H1 (cell line): ENCODE data around the gene COL4A2. TPM values are rescaled to one million over a fixed set of nuclear protein-coding genes. Genes with fewer than 3 reads are reported as not detected.

ENCODE experiments used
- CTCF ChIA-PET: fragments of 300-600 bp; sonication (Branson Sonifier 250); formaldehyde crosslinking; loops from one replicate; lab custom pipeline; 2021; ENCODE audit not compliant: partially characterized antibody; lab: Charles Lee
- POLR2A ChIA-PET: fragments of 300-600 bp; sonication (Branson Sonifier 250); formaldehyde crosslinking; loops from one replicate; lab custom pipeline; 2021; ENCODE audit warnings: inconsistent platforms; ENCODE audit not compliant: partially characterized antibody; lab: Charles Lee
- DNase-seq, 2 experiments: peaks; one replicate each; pipeline versions ENCODE4 v3.0.0 to v3.0.0-alpha.2; 2010 to 2022; ENCODE audit warnings: low spot score in 2 of 2, low read depth in 1 of 2, mixed read lengths in 1 of 2
- FAIRE-seq: peaks from 2 replicates; lab custom pipeline; 2011; peaks lifted over from hg19 to GRCh38; lab: Jason Lieb, UNC
- H2AFZ ChIP-seq: 2 replicates; pipeline ENCODE4 v1.8.1; 2012; ENCODE audit warnings: low read length, inconsistent platforms
- H2AK5ac ChIP-seq: 2 replicates; pipeline ENCODE4 v1.6.1; 2013; ENCODE audit warnings: low read depth, low read length
- H2BK120ac ChIP-seq: replicated peaks from 2 replicates; pipeline ENCODE3; 2013; ENCODE audit warnings: low read depth, low read length, inconsistent platforms
- H2BK12ac ChIP-seq: 2 replicates; pipeline ENCODE4 v1.6.1; 2013; ENCODE audit warnings: low read depth, low read length
- H2BK15ac ChIP-seq: 2 replicates; pipeline ENCODE4 v1.6.1; 2013; ENCODE audit warnings: low read length
- H2BK20ac ChIP-seq: 2 replicates; pipeline ENCODE4 v1.6.1; 2013; ENCODE audit warnings: low read length
- H2BK5ac ChIP-seq: 2 replicates; pipeline ENCODE4 v1.6.1; 2013; ENCODE audit warnings: low read depth, low read length
- H3K14ac ChIP-seq: 2 replicates; pipeline ENCODE4 v1.6.1; 2013; ENCODE audit warnings: inconsistent platforms; ENCODE audit not compliant: insufficient read length
- H3K18ac ChIP-seq: 2 replicates; pipeline ENCODE4 v1.6.1; 2013; ENCODE audit warnings: low read length; ENCODE audit errors: extremely low read depth
- H3K23ac ChIP-seq: 2 replicates; pipeline ENCODE4 v1.6.1; 2013; ENCODE audit warnings: inconsistent platforms; ENCODE audit not compliant: insufficient read length
- H3K23me2 ChIP-seq: 2 replicates; pipeline ENCODE4 v1.6.1; 2013; ENCODE audit warnings: low read depth, low read length
- H3K27ac ChIP-seq: 2 replicates; pipeline ENCODE4 v1.6.1; 2011; ENCODE audit warnings: low read depth, low read length, inconsistent platforms
- H3K27me3 ChIP-seq, 4 experiments: replicated peaks in 1 of 4; 1 replicate in 1 of 4; 2 replicates in 3 of 4; pipeline versions ENCODE4 v1.6.1 to v1.8.1; 2011 to 2013; ENCODE audit warnings: low read length in 3 of 4, mild to moderate bottlenecking in 3 of 4, inconsistent platforms in 2 of 4, mixed read lengths in 2 of 4, moderate library complexity in 1 of 4; ENCODE audit not compliant: control insufficient read depth in 3 of 4, insufficient read depth in 3 of 4; ENCODE audit errors: extremely low read depth in 1 of 4
- H3K36me3 ChIP-seq, 4 experiments: 2 replicates each; pipeline versions ENCODE4 v1.6.1 to v1.8.1; 2011 to 2013; ENCODE audit warnings: mild to moderate bottlenecking in 4 of 4, low read length in 3 of 4, moderate library complexity in 2 of 4, control low read depth in 1 of 4, inconsistent platforms in 1 of 4; ENCODE audit not compliant: insufficient read depth in 4 of 4, control insufficient read depth in 2 of 4
- H3K4ac ChIP-seq: replicated peaks from 2 replicates; pipeline ENCODE3; 2013; ENCODE audit warnings: low read length, low read depth, mixed read lengths, inconsistent platforms; ENCODE audit not compliant: insufficient read length
- H3K4me1 ChIP-seq, 4 experiments: replicated peaks in 1 of 4; 1 replicate in 1 of 4; 2 replicates in 3 of 4; pipeline versions ENCODE4 v1.6.1 to v1.8.1; 2011 to 2013; ENCODE audit warnings: low read length in 3 of 4, inconsistent platforms in 2 of 4, mixed read lengths in 1 of 4; ENCODE audit not compliant: insufficient read depth in 4 of 4, control insufficient read depth in 3 of 4
- H3K4me2 ChIP-seq, 2 experiments: 2 replicates each; pipeline versions ENCODE4 v1.6.1 to v1.8.1; 2011 to 2013; ENCODE audit warnings: low read depth in 2 of 2, low read length in 2 of 2, control low read depth in 1 of 2, inconsistent platforms in 1 of 2, mild to moderate bottlenecking in 1 of 2; ENCODE audit not compliant: insufficient read depth in 1 of 2
- H3K4me3 ChIP-seq, 4 experiments: fragments of 200-600, 300-600 bp in 1 of 4; sonication (generic), shearing (Covaris generic), sonication (Bioruptor Twin) in 1 of 4; 2 replicates each; pipeline versions ENCODE4 v1.5.1 to v1.8.1; 2011 to 2016; ENCODE audit warnings: low read length in 4 of 4, low read depth in 3 of 4, control low read depth in 2 of 4, inconsistent platforms in 2 of 4, mild to moderate bottlenecking in 2 of 4, mixed read lengths in 1 of 4, moderate library complexity in 1 of 4; ENCODE audit not compliant: insufficient read depth in 2 of 4; ENCODE audit errors: extremely low read depth in 1 of 4
- H3K56ac ChIP-seq: replicated peaks from 2 replicates; pipeline ENCODE3; 2013; ENCODE audit warnings: low read depth, mild to moderate bottlenecking, mixed read lengths, low read length, inconsistent platforms; ENCODE audit not compliant: insufficient read length
- H3K79me1 ChIP-seq: 2 replicates; pipeline ENCODE4 v1.6.1; 2013; ENCODE audit warnings: low read depth, low read length, control low read depth
- H3K79me2 ChIP-seq, 2 experiments: 2 replicates each; pipeline versions ENCODE4 v1.6.1 to v1.8.1; 2012 to 2013; ENCODE audit warnings: low read length in 2 of 2, mild to moderate bottlenecking in 2 of 2, inconsistent platforms in 1 of 2; ENCODE audit not compliant: insufficient read depth in 2 of 2, control insufficient read depth in 1 of 2
- H3K9ac ChIP-seq, 4 experiments: replicated peaks in 1 of 4; 1 replicate in 1 of 4; 2 replicates in 3 of 4; pipeline versions ENCODE4 v1.6.1 to v1.8.1; 2011 to 2013; ENCODE audit warnings: low read depth in 3 of 4, low read length in 3 of 4, control low read depth in 2 of 4, mild to moderate bottlenecking in 2 of 4, moderate library complexity in 2 of 4, inconsistent platforms in 1 of 4; ENCODE audit errors: extremely low read depth in 1 of 4
- H3K9me3 ChIP-seq, 2 experiments: 2 replicates each; pipeline versions ENCODE4 v1.6.1 to v1.8.1; 2012 to 2013; ENCODE audit warnings: mild to moderate bottlenecking in 2 of 2, moderate library complexity in 2 of 2, control low read depth in 1 of 2, inconsistent platforms in 1 of 2, low read depth in 1 of 2, low read length in 1 of 2, mixed read lengths in 1 of 2; ENCODE audit not compliant: insufficient read depth in 2 of 2
- H4K20me1 ChIP-seq, 2 experiments: replicated peaks in 1 of 2; 2 replicates each; pipeline versions ENCODE3 to v1.8.1; 2011 to 2013; ENCODE audit warnings: inconsistent platforms in 2 of 2, low read length in 2 of 2, mild to moderate bottlenecking in 1 of 2; ENCODE audit not compliant: insufficient read depth in 2 of 2, control insufficient read depth in 1 of 2
- H4K5ac ChIP-seq: 2 replicates; pipeline ENCODE4 v1.6.1; 2013; ENCODE audit warnings: low read length, low read depth, mixed read lengths, inconsistent platforms; ENCODE audit not compliant: insufficient read length
- H4K8ac ChIP-seq: 2 replicates; pipeline ENCODE4 v1.8.0; 2013; ENCODE audit warnings: mild to moderate bottlenecking, moderate library complexity, low read length, inconsistent platforms; ENCODE audit not compliant: insufficient read depth; ENCODE audit errors: extremely low read depth
- H4K91ac ChIP-seq: replicated peaks from 2 replicates; pipeline ENCODE3; 2013; ENCODE audit warnings: low read length, mixed read lengths, inconsistent platforms; ENCODE audit not compliant: insufficient read length
- CHD2 ChIP-seq: IDR thresholded peaks from 2 replicates; pipeline ENCODE4 v1.6.1; 2012; ENCODE audit warnings: low read length, improper control_type of control experiment
- CTBP2 ChIP-seq: IDR thresholded peaks from 2 replicates; pipeline ENCODE4 v1.7.0; 2011; ENCODE audit warnings: borderline replicate concordance, mild to moderate bottlenecking, moderate library complexity, mixed read lengths, low read length; ENCODE audit not compliant: insufficient read depth, insufficient read length
- E2F6 ChIP-seq: IDR thresholded peaks from 2 replicates; pipeline ENCODE4 v1.6.1; 2012; ENCODE audit warnings: inconsistent platforms
- GABPA ChIP-seq: IDR thresholded peaks from 2 replicates; pipeline ENCODE4 v1.6.1; 2011; ENCODE audit warnings: mild to moderate bottlenecking, low read length, moderate library complexity, borderline replicate concordance; ENCODE audit not compliant: insufficient read depth
- RBBP5 ChIP-seq: IDR thresholded peaks from 2 replicates; pipeline ENCODE4 v1.7.1; 2012; ENCODE audit warnings: low read depth, mild to moderate bottlenecking, inconsistent platforms, low read length, moderate library complexity, borderline replicate concordance
- RFX5 ChIP-seq: IDR thresholded peaks from 2 replicates; pipeline ENCODE4 v1.6.1; 2011; ENCODE audit warnings: low read depth, low read length, improper control_type of control experiment, borderline replicate concordance
- SIN3A ChIP-seq, 2 experiments: IDR thresholded peaks in 1 of 2; conservative IDR thresholded peaks in 1 of 2; 2 replicates each; pipeline ENCODE4 v1.6.1; 2011 to 2012; ENCODE audit warnings: low read length in 2 of 2, improper control_type of control experiment in 1 of 2, low read depth in 1 of 2, mild to moderate bottlenecking in 1 of 2
- SRF ChIP-seq: IDR thresholded peaks from 2 replicates; pipeline ENCODE4 v1.6.1; 2011; ENCODE audit warnings: mild to moderate bottlenecking, low read depth, low read length, moderate library complexity
- TAF1 ChIP-seq: IDR thresholded peaks from 2 replicates; pipeline ENCODE4 v1.6.1; 2011; ENCODE audit warnings: mild to moderate bottlenecking, low read depth, low read length
- TBP ChIP-seq: IDR thresholded peaks from 2 replicates; pipeline ENCODE4 v1.6.1; 2011; ENCODE audit warnings: low read depth, low read length, improper control_type of control experiment
- WGBS, 2 experiments: shearing (Covaris generic) in 1 of 2; methylation state at CpG; one replicate each; pipeline versions ENCODE4 v1.1.6 to v1.1.7; 2013 to 2015; ENCODE audit warnings: low lambda C conversion rate in 2 of 2, mixed read lengths in 2 of 2, inconsistent platforms in 1 of 2, low coverage in 1 of 2, missing lambda C conversion rate in 1 of 2; ENCODE audit not compliant: insufficient replicate concordance in 2 of 2, insufficient coverage in 1 of 2, insufficient read length in 1 of 2; ENCODE audit errors: extremely low coverage in 1 of 2, missing lambda C conversion rate in 1 of 2; 5-methylcytosine and 5-hydroxymethylcytosine counted together
- polyA plus RNA-seq, 7 experiments: library from polyadenylated mRNA; depleted of rRNA in 3 of 7; stranded (reverse) in 5 of 7; unstranded in 2 of 7; fragments of >200 nt in 5 of 7; fragments of 200-250 nt in 2 of 7; gene quantifications; 1 replicate in 5 of 7; 2 replicates in 1 of 7; 4 replicates in 1 of 7; pipeline versions ENCODE4 v1.2.1 to v1.2.3, GENCODE V29; 2011 to 2013; ENCODE audit warnings: missing spikeins in 2 of 7, mixed read lengths in 2 of 7
- total RNA-seq: library from RNA; stranded (reverse); fragmentation: NEBNext Ultra II Directional; extraction: Animal tissue kit (Norgen Biotek cat#: 25700); gene quantifications from 2 replicates; pipeline ENCODE4 v1.2.1, GENCODE V29; 2021

The COL4A2 gene
- total and polyA plus RNA-seq, 2 of the 8 experiments (the other 6 are each of a cell fraction or from before 2014, with no cell fraction given) = 80.4 to 87.3 TPM

- DNase-seq (no peak), FAIRE-seq (no peak)
- ChIA-PET POLR2A (no interaction called here), CTCF (interaction anchor here (0.9 kb wide), 1 partner anchor 63 kb away, joined by 3 read pairs; no protein-coding TSS in a partner anchor)
- H3K4ac ChIP-seq = no peak overlapping the region
- no peak overlapping the region for H3K18ac ChIP-seq
- no peak overlapping the region for H2BK120ac ChIP-seq
- H3K79me2 ChIP-seq = no peaks in the 10 kb centered on the region
- H3K36me3 ChIP-seq = no peaks in the 10 kb centered on the region
- no peak overlapping the region for H2BK15ac ChIP-seq
- no peak overlapping the region for H2AK5ac ChIP-seq
- H3K56ac ChIP-seq = no peak overlapping the region
- H2BK12ac ChIP-seq = no peak overlapping the region
- peaks cover 0 to 10% (median 3%) of the 10 kb centered on the region in 4 experiments; a peak in 4 of 7 replicates for H3K4me1 ChIP-seq
- no peak overlapping the region for H2AFZ ChIP-seq
- H4K91ac ChIP-seq = no peak overlapping the region
- no peak overlapping the region for H4K5ac ChIP-seq
- H2BK20ac ChIP-seq = no peak overlapping the region
- no peaks in the 10 kb centered on the region for H3K23me2 ChIP-seq
- H3K4me2 ChIP-seq = no peak overlapping the region
- no peak overlapping the region for H2BK5ac ChIP-seq
- 0 out of 2 replicates have a peak overlapping the region, but pooled peaks have one; percentile 1 for H4K8ac ChIP-seq
- no peaks in the 10 kb centered on the region for H3K27me3 ChIP-seq
- no peak overlapping the region for H3K9ac ChIP-seq
- 80% methylated on average over 7 of the region's 7 CpGs; no CpG with 5 or more reads in 1 of the 2 experiments for WGBS, 2 experiments
- no peaks in the 10 kb centered on the region for H4K20me1 ChIP-seq
- no peak overlapping the region for H3K14ac ChIP-seq
- no peak overlapping the region for H3K27ac ChIP-seq
- peaks cover 4% of the 10 kb centered on the region; the same call in 1 of the 2 replicates for H3K79me1 ChIP-seq
- no peaks in the 10 kb centered on the region for H3K9me3 ChIP-seq
- no peak overlapping the region for H3K23ac ChIP-seq
- H3K4me3 ChIP-seq = no peak overlapping the region
- no peak for TF ChIP-seq CHD2
- no peak for TF ChIP-seq TAF1
- no peak for TF ChIP-seq TBP
- no peak for TF ChIP-seq RBBP5
- TF ChIP-seq E2F6 = no peak
- no peak for TF ChIP-seq GABPA
- no peak for TF ChIP-seq RFX5
- no peak for TF ChIP-seq SRF
- TF ChIP-seq CTBP2 = no peak
- no peak for TF ChIP-seq SIN3A (conservative IDR thresholded peaks at IDR 0.05 in 1 of 2, IDR thresholded peaks at IDR 0.05 in 1 of 2; ENCODE audit: low read depth in 1 of 2, low read length in 2 of 2)
These were observed 85.6 kb downstream of the COL4A2 start for GRCh38 chr13:110392510-110393240.
